Liver (tissue), 9 donors: ENCODE data around the gene EIF4G1. TPM values are rescaled to one million over a fixed set of nuclear protein-coding genes. Genes with fewer than 3 reads are reported as not detected.

Experiments
- DNase-seq: peaks from one replicate; pipeline ENCODE4 v3.0.0-alpha.2; 2017; ENCODE audit warnings: low spot score
- H3K27ac ChIP-seq, 2 donors: one replicate each; pipeline ENCODE4 v1.7.0; 2013; ENCODE audit warnings: inconsistent platforms in 2 of 2, low read length in 2 of 2, control low read depth in 1 of 2, low read depth in 1 of 2, mild to moderate bottlenecking in 1 of 2
- H3K27me3 ChIP-seq, 4 donors: one replicate each; pipeline versions ENCODE4 v1.6.1 to v1.7.0; 2013; ENCODE audit warnings: low read length in 3 of 4, inconsistent platforms in 1 of 4, mild to moderate bottlenecking in 1 of 4, moderate library complexity in 1 of 4; ENCODE audit not compliant: control insufficient read depth in 4 of 4, insufficient read depth in 4 of 4
- H3K36me3 ChIP-seq, 4 donors: one replicate each; pipeline versions ENCODE4 v1.6.1 to v1.7.0; 2013; ENCODE audit warnings: low read length in 3 of 4, mild to moderate bottlenecking in 3 of 4, low read depth in 1 of 4, moderate library complexity in 1 of 4; ENCODE audit not compliant: control insufficient read depth in 4 of 4, insufficient read depth in 3 of 4
- H3K4me1 ChIP-seq, 4 donors: one replicate each; pipeline versions ENCODE4 v1.6.1 to v1.7.0; 2013; ENCODE audit warnings: low read length in 3 of 4, mild to moderate bottlenecking in 3 of 4, moderate library complexity in 1 of 4; ENCODE audit not compliant: control insufficient read depth in 4 of 4, insufficient read depth in 4 of 4
- H3K4me3 ChIP-seq, 3 donors: one replicate each; pipeline versions ENCODE4 v1.6.1 to v1.7.0; 2013; ENCODE audit warnings: low read length in 3 of 3, control low read depth in 1 of 3, low read depth in 1 of 3, mild to moderate bottlenecking in 1 of 3
- H3K9ac ChIP-seq, 2 donors: one replicate each; pipeline ENCODE4 v1.7.0; 2013; ENCODE audit warnings: low read length in 2 of 2, mild to moderate bottlenecking in 2 of 2, moderate library complexity in 2 of 2, control low read depth in 1 of 2, low read depth in 1 of 2
- H3K9me3 ChIP-seq, 4 donors: one replicate each; pipeline versions ENCODE4 v1.6.1 to v1.7.0; 2013; ENCODE audit warnings: low read length in 3 of 4; ENCODE audit not compliant: control insufficient read depth in 4 of 4
- ATF3 ChIP-seq: IDR thresholded peaks from 2 replicates; pipeline ENCODE4 v1.6.1; 2016; ENCODE audit warnings: antibody characterized with exemption
- CTCF ChIP-seq: fragments of 150-350 bp; IDR thresholded peaks from 2 replicates; pipeline ENCODE4 v1.5.1; 2017; ENCODE audit warnings: improper control_type of control experiment, low read depth, low read length; ENCODE audit not compliant: missing input control
- EGR1 ChIP-seq, 2 donors: IDR thresholded peaks; 2 replicates each; pipeline ENCODE4 v1.6.1; 2016 to 2018; ENCODE audit warnings: antibody characterized with exemption in 2 of 2, low read depth in 2 of 2
- FOXA1 ChIP-seq: IDR thresholded peaks from 2 replicates; pipeline ENCODE4 v1.6.1; 2016; ENCODE audit warnings: antibody characterized with exemption
- FOXA2 ChIP-seq: IDR thresholded peaks from 2 replicates; pipeline ENCODE4 v1.6.1; 2016; ENCODE audit warnings: antibody characterized with exemption
- GABPA ChIP-seq, 2 donors: IDR thresholded peaks in 1 of 2; conservative IDR thresholded peaks in 1 of 2; 2 replicates each; pipeline ENCODE4 v1.6.1; 2016; ENCODE audit warnings: antibody characterized with exemption in 2 of 2, mild to moderate bottlenecking in 1 of 2, moderate library complexity in 1 of 2
- HNF4A ChIP-seq, 2 donors: conservative IDR thresholded peaks; 2 replicates each; pipeline ENCODE4 v1.6.1; 2016; ENCODE audit warnings: antibody characterized with exemption in 2 of 2, mild to moderate bottlenecking in 2 of 2
- HNF4G ChIP-seq: IDR thresholded peaks from 2 replicates; pipeline ENCODE4 v1.6.1; 2016; ENCODE audit warnings: antibody characterized with exemption
- JUND ChIP-seq, 2 donors: IDR thresholded peaks; 2 replicates each; pipeline ENCODE4 v1.6.1; 2016; ENCODE audit warnings: antibody characterized with exemption in 2 of 2
- MAX ChIP-seq: IDR thresholded peaks from 2 replicates; pipeline ENCODE4 v1.6.1; 2016; ENCODE audit warnings: antibody characterized with exemption
- RAD21 ChIP-seq, 2 donors: IDR thresholded peaks; 2 replicates each; pipeline ENCODE4 v1.6.1; 2016; ENCODE audit warnings: antibody characterized with exemption in 2 of 2, mild to moderate bottlenecking in 2 of 2
- REST ChIP-seq: IDR thresholded peaks from 2 replicates; pipeline ENCODE4 v1.6.1; 2016; ENCODE audit warnings: antibody characterized with exemption, mild to moderate bottlenecking
- RXRA ChIP-seq, 2 donors: IDR thresholded peaks; 2 replicates each; pipeline ENCODE4 v1.6.1; 2017 to 2018; ENCODE audit warnings: antibody characterized with exemption in 2 of 2, mild to moderate bottlenecking in 1 of 2
- SP1 ChIP-seq: IDR thresholded peaks from 2 replicates; pipeline ENCODE4 v1.6.1; 2018; ENCODE audit warnings: antibody characterized with exemption, mild to moderate bottlenecking
- TAF1 ChIP-seq: conservative IDR thresholded peaks from 2 replicates; pipeline ENCODE4 v1.6.1; 2016; ENCODE audit warnings: antibody characterized with exemption, mild to moderate bottlenecking
- YY1 ChIP-seq: IDR thresholded peaks from 2 replicates; pipeline ENCODE4 v1.6.1; 2016; ENCODE audit warnings: antibody characterized with exemption, mild to moderate bottlenecking
- ZBTB33 ChIP-seq: IDR thresholded peaks from 2 replicates; pipeline ENCODE4 v1.6.1; 2016; ENCODE audit warnings: antibody characterized with exemption
- WGBS: extraction: QIAGEN DNeasy Blood & Tissue Kit; methylation state at CpG from one replicate; pipeline ENCODE4 v1.1.7; 2013; 5-methylcytosine and 5-hydroxymethylcytosine counted together
- polyA plus RNA-seq, 2 donors: library from polyadenylated mRNA; stranded (reverse) in 1 of 2; unstranded in 1 of 2; fragments of 200-250 nt in 1 of 2; fragments of >200 nt in 1 of 2; fragmentation: Nextera tagmentation in 1 of 2; extraction: Ambion mirVana in 1 of 2; gene quantifications; one replicate each; pipeline versions ENCODE4 v1.2.1 to v1.2.3, GENCODE V29; 2013 to 2015
- total RNA-seq, 2 donors: library from RNA; depleted of rRNA; stranded (reverse); fragments of >200 nt; gene quantifications; one replicate each; pipeline ENCODE4 v1.2.3, GENCODE V29; 2014
- donor health status: healthy.
- donor health status: healthy.
- donor health status: healthy.
- donor health status: healthy.
- donor health status: healthy.

EIF4G1 gene
- total and polyA plus RNA-seq, 4 donors, result 140 to 329 (median 207) TPM

GRCh38 chr3:184372296-184372821 is 58.0 kb downstream of the EIF4G1 start:
- no peak overlapping the region for H3K4me3 ChIP-seq
- no peak for DNase-seq
- peaks cover 1 to 32% (median 27%) of the 10 kb centered on the region in 4 donors for H3K36me3 ChIP-seq
- H3K9me3 ChIP-seq, result no peaks in the 10 kb centered on the region
- H3K9ac ChIP-seq, result no peak overlapping the region
- no peak overlapping the region for H3K27ac ChIP-seq
- peaks cover 0 to 23% (median 20%) of the 10 kb centered on the region in 4 donors for H3K4me1 ChIP-seq
- TF ChIP-seq ATF3 (no peak), GABPA (IDR thresholded peaks at IDR 0.05 in 1 of 2, conservative IDR thresholded peaks at IDR 0.05 in 1 of 2) (no peak), FOXA2 (no peak), JUND (IDR thresholded peaks at IDR 0.05) (no peak), FOXA1 (no peak), HNF4A (conservative IDR thresholded peaks at IDR 0.05) (no peak), ZBTB33 (no peak), TAF1 (no peak), YY1 (no peak), CTCF (no peak), RXRA (IDR thresholded peaks at IDR 0.05) (no peak), REST (no peak), EGR1 (IDR thresholded peaks at IDR 0.05; ENCODE audit: low read depth in 2 of 2) (no peak), RAD21 (IDR thresholded peaks at IDR 0.05) (no peak), MAX (no peak), SP1 (no peak), HNF4G (no peak)
- H3K27me3 ChIP-seq, result no peaks in the 10 kb centered on the region
- 83% methylated on average over 8 of the region's 8 CpGs for WGBS
